ENCODE data around the gene OMA1. TPM values are rescaled to one million over a fixed set of nuclear protein-coding genes. Genes with fewer than 3 reads are reported as not detected.

OMA1 gene
- total RNA-seq, 1 experiment from 2014 or later: 34.8 TPM

- no peak for DNase-seq (ENCODE audit: low spot score)
These were observed 114.5 kb downstream of the OMA1 start for GRCh38 chr1:58431901-58432620.

Other genes with a start within 250 kb of the OMA1 start
- gene TACSTD2, start 30.5 kb upstream of the OMA1 start, total RNA-seq (2014; rRNA removed; shearing (Covaris generic)): not detected in 2 replicates
- 6.8 and 7.4 TPM in 2 replicates for gene MYSM1, start 153.3 kb upstream of the OMA1 start, total RNA-seq (2014; rRNA removed; shearing (Covaris generic))
- gene JUN, start 237.3 kb upstream of the OMA1 start, total RNA-seq (2014; rRNA removed; shearing (Covaris generic)): 23.2 and 29.4 TPM in 2 replicates